WTC11 (cell line): ENCODE measurements around the gene PTN.
"Not testable (repeated sequence)": the region's sequence is repeated elsewhere in the genome, so short reads cannot be mapped to it uniquely, and the experiment has no call there.

Experiments
- ATF2 ChIP-seq: sonication (generic); formaldehyde crosslinking; IDR thresholded peaks from 2 replicates; pipeline ENCODE4 v1.8.1; 2022; ENCODE audit warnings: low read depth, missing genetic modification reagents, borderline replicate concordance
- CBFB ChIP-seq: sonication (generic); formaldehyde crosslinking; IDR thresholded peaks from 2 replicates; pipeline ENCODE4 v1.8.1; 2022; ENCODE audit warnings: mild to moderate bottlenecking, low read depth, missing genetic modification reagents
- NFE2L1 ChIP-seq: sonication (generic); formaldehyde crosslinking; IDR thresholded peaks from 2 replicates; pipeline ENCODE4 v1.8.1; 2023; ENCODE audit warnings: missing genetic modification reagents
- USF2 ChIP-seq: sonication (generic); formaldehyde crosslinking; IDR thresholded peaks from 2 replicates; pipeline ENCODE4 v1.8.1; 2023; ENCODE audit warnings: mild to moderate bottlenecking, missing genetic modification reagents, moderate library complexity
- ZNF121 ChIP-seq: sonication (generic); formaldehyde crosslinking; IDR thresholded peaks from 2 replicates; pipeline ENCODE4 v1.8.0; 2023; ENCODE audit warnings: missing genetic modification reagents
- TF ChIP-seq, protein P1 (sequence below): sonication (generic); formaldehyde crosslinking; conservative IDR thresholded peaks from 2 replicates; pipeline ENCODE4 v1.8.1; 2023; ENCODE audit warnings: mild to moderate bottlenecking, low read depth, missing genetic modification reagents, moderate library complexity
- TF ChIP-seq, protein P2 (sequence below): fragments of 200-600 bp; IDR thresholded peaks from 2 replicates; pipeline ENCODE4 v1.8.0; 2022; ENCODE audit warnings: antibody characterized with exemption
- TF ChIP-seq, protein P3 (sequence below): sonication (generic); formaldehyde crosslinking; IDR thresholded peaks from 2 replicates; pipeline ENCODE4 v1.8.1; 2022; ENCODE audit warnings: low read depth, mild to moderate bottlenecking, moderate library complexity, missing genetic modification reagents, borderline replicate concordance
- TF ChIP-seq, protein P4 (sequence below): sonication (generic); formaldehyde crosslinking; IDR thresholded peaks from 2 replicates; pipeline ENCODE4 v1.8.1; 2023; ENCODE audit warnings: mild to moderate bottlenecking, missing genetic modification reagents

DNA sequence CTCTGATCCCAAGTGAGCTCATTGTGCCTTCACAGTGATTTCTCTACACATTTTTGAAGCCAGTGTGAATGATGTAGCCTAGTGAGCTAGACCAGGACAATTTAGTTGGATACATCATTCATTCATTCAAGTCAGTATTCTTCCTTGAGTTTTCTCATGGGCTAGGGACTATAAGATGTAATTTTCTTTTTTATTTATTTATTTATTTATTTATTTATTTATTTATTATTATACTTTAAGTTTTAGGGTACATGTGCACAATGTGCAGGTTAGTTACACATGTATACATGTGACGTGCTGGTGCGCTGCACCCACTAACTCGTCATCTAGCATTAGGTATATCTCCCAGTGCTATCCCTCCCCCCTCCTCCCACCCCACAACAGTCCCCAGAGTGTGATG is 104.3 kb downstream of the PTN start:
- not testable (repeated sequence) for TF ChIP-seq ZNF121; USF2; ATF2 (CRISPR knock-in tag); CBFB (CRISPR knock-in tag); NFE2L1 (CRISPR knock-in tag)
- TF ChIP-seq, protein P1, sequence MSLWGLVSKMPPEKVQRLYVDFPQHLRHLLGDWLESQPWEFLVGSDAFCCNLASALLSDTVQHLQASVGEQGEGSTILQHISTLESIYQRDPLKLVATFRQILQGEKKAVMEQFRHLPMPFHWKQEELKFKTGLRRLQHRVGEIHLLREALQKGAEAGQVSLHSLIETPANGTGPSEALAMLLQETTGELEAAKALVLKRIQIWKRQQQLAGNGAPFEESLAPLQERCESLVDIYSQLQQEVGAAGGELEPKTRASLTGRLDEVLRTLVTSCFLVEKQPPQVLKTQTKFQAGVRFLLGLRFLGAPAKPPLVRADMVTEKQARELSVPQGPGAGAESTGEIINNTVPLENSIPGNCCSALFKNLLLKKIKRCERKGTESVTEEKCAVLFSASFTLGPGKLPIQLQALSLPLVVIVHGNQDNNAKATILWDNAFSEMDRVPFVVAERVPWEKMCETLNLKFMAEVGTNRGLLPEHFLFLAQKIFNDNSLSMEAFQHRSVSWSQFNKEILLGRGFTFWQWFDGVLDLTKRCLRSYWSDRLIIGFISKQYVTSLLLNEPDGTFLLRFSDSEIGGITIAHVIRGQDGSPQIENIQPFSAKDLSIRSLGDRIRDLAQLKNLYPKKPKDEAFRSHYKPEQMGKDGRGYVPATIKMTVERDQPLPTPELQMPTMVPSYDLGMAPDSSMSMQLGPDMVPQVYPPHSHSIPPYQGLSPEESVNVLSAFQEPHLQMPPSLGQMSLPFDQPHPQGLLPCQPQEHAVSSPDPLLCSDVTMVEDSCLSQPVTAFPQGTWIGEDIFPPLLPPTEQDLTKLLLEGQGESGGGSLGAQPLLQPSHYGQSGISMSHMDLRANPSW (CRISPR knock-in tag) = not testable (repeated sequence)
- TF ChIP-seq, protein P2, sequence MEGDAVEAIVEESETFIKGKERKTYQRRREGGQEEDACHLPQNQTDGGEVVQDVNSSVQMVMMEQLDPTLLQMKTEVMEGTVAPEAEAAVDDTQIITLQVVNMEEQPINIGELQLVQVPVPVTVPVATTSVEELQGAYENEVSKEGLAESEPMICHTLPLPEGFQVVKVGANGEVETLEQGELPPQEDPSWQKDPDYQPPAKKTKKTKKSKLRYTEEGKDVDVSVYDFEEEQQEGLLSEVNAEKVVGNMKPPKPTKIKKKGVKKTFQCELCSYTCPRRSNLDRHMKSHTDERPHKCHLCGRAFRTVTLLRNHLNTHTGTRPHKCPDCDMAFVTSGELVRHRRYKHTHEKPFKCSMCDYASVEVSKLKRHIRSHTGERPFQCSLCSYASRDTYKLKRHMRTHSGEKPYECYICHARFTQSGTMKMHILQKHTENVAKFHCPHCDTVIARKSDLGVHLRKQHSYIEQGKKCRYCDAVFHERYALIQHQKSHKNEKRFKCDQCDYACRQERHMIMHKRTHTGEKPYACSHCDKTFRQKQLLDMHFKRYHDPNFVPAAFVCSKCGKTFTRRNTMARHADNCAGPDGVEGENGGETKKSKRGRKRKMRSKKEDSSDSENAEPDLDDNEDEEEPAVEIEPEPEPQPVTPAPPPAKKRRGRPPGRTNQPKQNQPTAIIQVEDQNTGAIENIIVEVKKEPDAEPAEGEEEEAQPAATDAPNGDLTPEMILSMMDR = not testable (repeated sequence)
- TF ChIP-seq, protein P3, sequence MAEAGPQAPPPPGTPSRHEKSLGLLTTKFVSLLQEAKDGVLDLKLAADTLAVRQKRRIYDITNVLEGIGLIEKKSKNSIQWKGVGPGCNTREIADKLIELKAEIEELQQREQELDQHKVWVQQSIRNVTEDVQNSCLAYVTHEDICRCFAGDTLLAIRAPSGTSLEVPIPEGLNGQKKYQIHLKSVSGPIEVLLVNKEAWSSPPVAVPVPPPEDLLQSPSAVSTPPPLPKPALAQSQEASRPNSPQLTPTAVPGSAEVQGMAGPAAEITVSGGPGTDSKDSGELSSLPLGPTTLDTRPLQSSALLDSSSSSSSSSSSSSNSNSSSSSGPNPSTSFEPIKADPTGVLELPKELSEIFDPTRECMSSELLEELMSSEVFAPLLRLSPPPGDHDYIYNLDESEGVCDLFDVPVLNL (CRISPR knock-in tag) = not testable (repeated sequence)
- TF ChIP-seq, protein P4, sequence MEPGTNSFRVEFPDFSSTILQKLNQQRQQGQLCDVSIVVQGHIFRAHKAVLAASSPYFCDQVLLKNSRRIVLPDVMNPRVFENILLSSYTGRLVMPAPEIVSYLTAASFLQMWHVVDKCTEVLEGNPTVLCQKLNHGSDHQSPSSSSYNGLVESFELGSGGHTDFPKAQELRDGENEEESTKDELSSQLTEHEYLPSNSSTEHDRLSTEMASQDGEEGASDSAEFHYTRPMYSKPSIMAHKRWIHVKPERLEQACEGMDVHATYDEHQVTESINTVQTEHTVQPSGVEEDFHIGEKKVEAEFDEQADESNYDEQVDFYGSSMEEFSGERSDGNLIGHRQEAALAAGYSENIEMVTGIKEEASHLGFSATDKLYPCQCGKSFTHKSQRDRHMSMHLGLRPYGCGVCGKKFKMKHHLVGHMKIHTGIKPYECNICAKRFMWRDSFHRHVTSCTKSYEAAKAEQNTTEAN = not testable (repeated sequence)
